ACC112 (cell line): ENCODE data around the gene KRT28.
"Not testable (repeated sequence)": the region's sequence is repeated elsewhere in the genome, so short reads cannot be mapped to it uniquely, and the experiment has no call there.

ENCODE experiments used
- H2AFZ ChIP-seq: fragments of 200-600 bp; sonication (generic); one replicate; pipeline ENCODE4 v1.6.0; 2017; ENCODE audit warnings: antibody characterized with exemption, low read length; ENCODE audit not compliant: unreplicated experiment
- H3K27ac ChIP-seq: fragments of 200-600 bp; sonication (generic); 2 replicates; pipeline ENCODE4 v1.5.1; 2014; ENCODE audit warnings: low read depth, mild to moderate bottlenecking, antibody characterized with exemption, low read length, moderate library complexity
- H3K27me3 ChIP-seq: fragments of 200-600 bp; sonication (generic); 2 replicates; pipeline ENCODE4 v1.6.1; 2014; ENCODE audit warnings: mild to moderate bottlenecking, antibody characterized with exemption, low read length, moderate library complexity, mixed read lengths; ENCODE audit not compliant: insufficient read depth
- H3K36me3 ChIP-seq: fragments of 200-600 bp; sonication (generic); 2 replicates; pipeline ENCODE4 v1.6.1; 2016; ENCODE audit warnings: mild to moderate bottlenecking, antibody characterized with exemption, low read length, moderate library complexity, mixed read lengths; ENCODE audit not compliant: insufficient read depth
- H3K4me1 ChIP-seq: fragments of 200-600 bp; sonication (generic); one replicate; pipeline ENCODE4 v1.6.1; 2016; ENCODE audit warnings: low read length, mixed read lengths; ENCODE audit not compliant: insufficient read depth, unreplicated experiment, control insufficient read depth
- H3K4me3 ChIP-seq: fragments of 200-600 bp; sonication (generic); 2 replicates; pipeline ENCODE4 v1.5.1; 2014; ENCODE audit warnings: mild to moderate bottlenecking, low read depth, low read length
- H3K79me2 ChIP-seq: fragments of 200-600 bp; sonication (generic); one replicate; pipeline ENCODE4 v1.6.0; 2016; ENCODE audit warnings: low read length; ENCODE audit not compliant: control insufficient read depth, unreplicated experiment, insufficient read depth

KRT28 gene

DNA sequence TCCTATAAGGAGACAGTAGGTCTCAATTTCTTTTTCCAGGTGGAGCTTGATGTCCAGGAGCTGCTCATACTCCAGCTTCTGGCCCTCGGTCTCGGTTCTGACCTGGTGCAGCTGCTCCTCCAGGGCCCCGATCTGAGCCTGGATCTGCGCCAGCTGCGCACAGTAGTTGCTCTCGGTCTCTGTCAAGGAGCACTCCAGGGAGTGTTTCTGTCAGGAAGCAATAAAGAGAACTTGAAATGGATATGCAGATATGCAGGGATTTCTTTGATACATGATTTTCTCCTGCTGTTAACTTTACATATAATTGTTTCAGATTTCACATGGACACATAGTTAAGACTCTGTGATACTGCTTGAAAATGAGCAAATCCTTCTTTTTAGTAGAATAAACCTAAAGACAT is 49.4 kb downstream of the KRT28 start:
- H3K27ac ChIP-seq: no peak overlapping the region
- H3K4me1 ChIP-seq: no peaks in the 10 kb centered on the region
- no peak overlapping the region for H2AFZ ChIP-seq
- H3K79me2 ChIP-seq: no peaks in the 10 kb centered on the region
- H3K27me3 ChIP-seq: peaks cover 77% of the 10 kb centered on the region
- no peak overlapping the region for H3K4me3 ChIP-seq
- no peaks in the 10 kb centered on the region for H3K36me3 ChIP-seq

GRCh38 chr17:40748666-40749065 is 51.1 kb downstream of the KRT28 start:
- not testable (repeated sequence) for H3K4me3 ChIP-seq, H3K27ac ChIP-seq, H3K79me2 ChIP-seq, H3K4me1 ChIP-seq, H3K36me3 ChIP-seq, H2AFZ ChIP-seq
- peaks cover 79% of the 10 kb centered on the region for H3K27me3 ChIP-seq
